CD4-positive, CD25-positive, alpha-beta regulatory T cell (primary cell): Measurements from ENCODE around the gene ASGR1. TPM values are rescaled to one million over a fixed set of nuclear protein-coding genes. Genes with fewer than 3 reads are reported as not detected.
A peak's percentile ranks its signal among the peaks of the same experiment; 100 is the strongest.

Experiments used
- ATAC-seq, 2 donors: fragments of 150-1000 bp; cut with Tn5 transposase; one replicate each; pipeline ENCODE4 v1.10.0; 2021; ENCODE audit warnings: low read depth in 2 of 2, moderate number of reproducible peaks in 2 of 2, moderate library complexity in 1 of 2
- DNase-seq, 3 donors: peaks; one replicate each; pipeline versions ENCODE4 v3.0.0 to v3.0.0-alpha.2; 2012 to 2022; ENCODE audit warnings: mixed read lengths in 1 of 3
- H3K27ac ChIP-seq: one replicate; pipeline ENCODE4 v1.7.0; 2013; ENCODE audit warnings: mild to moderate bottlenecking, low read length; ENCODE audit not compliant: insufficient read depth, poor library complexity, severe bottlenecking
- H3K27me3 ChIP-seq: one replicate; pipeline ENCODE4 v1.7.0; 2013; ENCODE audit warnings: low read length; ENCODE audit not compliant: control insufficient read depth, insufficient read depth
- H3K36me3 ChIP-seq: one replicate; pipeline ENCODE4 v1.7.0; 2013; ENCODE audit warnings: mild to moderate bottlenecking, low read length, moderate library complexity; ENCODE audit not compliant: control insufficient read depth, insufficient read depth
- H3K4me1 ChIP-seq: 2 replicates; pipeline ENCODE4 v1.7.0; 2013; ENCODE audit warnings: mild to moderate bottlenecking, low read length; ENCODE audit not compliant: insufficient read depth, control insufficient read depth, poor library complexity, severe bottlenecking
- H3K4me3 ChIP-seq: one replicate; pipeline ENCODE4 v1.7.0; 2013; ENCODE audit warnings: low read depth, mild to moderate bottlenecking, low read length, moderate library complexity
- H3K9me3 ChIP-seq, 2 experiments: 1 replicate in 1 of 2; 2 replicates in 1 of 2; pipeline ENCODE4 v1.7.0; 2013; ENCODE audit warnings: low read length in 2 of 2, mild to moderate bottlenecking in 1 of 2, moderate library complexity in 1 of 2; ENCODE audit not compliant: control insufficient read depth in 2 of 2
- H3K27ac Mint-ChIP-seq, 3 donors: one replicate each; pipeline ENCODE4 v1.8.0; 2020 to 2022; ENCODE audit warnings: mild to moderate bottlenecking in 3 of 3, mixed read lengths in 3 of 3, moderate library complexity in 2 of 3
- H3K27me3 Mint-ChIP-seq: one replicate; pipeline ENCODE4 v1.8.0; 2022; ENCODE audit warnings: mild to moderate bottlenecking, mixed read lengths
- H3K36me3 Mint-ChIP-seq: one replicate; pipeline ENCODE4 v1.8.0; 2020; ENCODE audit warnings: mixed read lengths
- H3K4me1 Mint-ChIP-seq, 4 donors: one replicate each; pipeline ENCODE4 v1.8.0; 2020 to 2022; ENCODE audit warnings: mixed read lengths in 4 of 4, mild to moderate bottlenecking in 1 of 4
- H3K4me3 Mint-ChIP-seq, 4 donors: one replicate each; pipeline ENCODE4 v1.8.0; 2020 to 2022; ENCODE audit warnings: mild to moderate bottlenecking in 4 of 4, mixed read lengths in 4 of 4, moderate library complexity in 3 of 4
- H3K9me3 Mint-ChIP-seq, 7 donors: one replicate each; pipeline ENCODE4 v1.8.0; 2020 to 2022; ENCODE audit warnings: mixed read lengths in 7 of 7, mild to moderate bottlenecking in 3 of 7, moderate library complexity in 2 of 7
- polyA plus RNA-seq, 4 donors: library from polyadenylated mRNA; unstranded; fragments of 300-500 nt; fragmentation: Illumina TruSeq; gene quantifications; one replicate each; pipeline ENCODE4 v1.2.3, GENCODE V29; 2021
- total RNA-seq: library from RNA; stranded (reverse); gene quantifications from one replicate; pipeline ENCODE4 v1.2.3, GENCODE V29; 2022

Gene ASGR1
- total and polyA plus RNA-seq, 5 donors from 2014 or later = 0.24 TPM; not detected in 4

DNA sequence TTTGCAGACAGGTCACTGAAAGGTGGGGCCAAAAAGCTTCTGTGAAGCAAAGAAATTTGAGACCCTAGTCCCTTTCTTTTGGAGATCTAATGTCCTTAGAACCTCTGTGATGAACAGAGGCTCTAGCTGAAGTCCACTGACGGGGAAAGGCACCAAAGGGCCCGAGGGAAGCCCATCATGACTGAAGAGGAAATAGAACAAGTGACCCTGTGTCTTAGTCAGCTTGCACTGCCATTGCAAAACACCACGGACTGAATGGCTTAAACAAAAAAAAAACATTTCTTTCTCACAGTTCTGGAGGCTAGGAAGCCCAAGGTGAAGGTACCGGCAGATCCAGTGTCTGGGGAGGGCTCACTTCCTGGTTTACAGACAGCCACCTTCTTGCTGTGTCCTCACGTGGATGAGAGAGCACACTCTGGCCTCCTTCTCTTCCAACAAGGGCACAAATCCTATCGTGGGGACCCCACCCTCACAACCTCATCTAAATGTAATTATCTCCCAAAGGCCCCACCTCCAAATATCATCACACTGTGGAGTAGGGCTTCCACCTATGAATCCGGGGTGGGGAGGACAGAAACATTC is 40.3 kb downstream of the ASGR1 start:
- peaks cover 0 to 5% (median 3%) of the 10 kb centered on the region in 4 donors for H3K4me1 Mint-ChIP-seq
- ATAC-seq = no peak
- no peak overlapping the region for H3K4me3 ChIP-seq

DNA sequence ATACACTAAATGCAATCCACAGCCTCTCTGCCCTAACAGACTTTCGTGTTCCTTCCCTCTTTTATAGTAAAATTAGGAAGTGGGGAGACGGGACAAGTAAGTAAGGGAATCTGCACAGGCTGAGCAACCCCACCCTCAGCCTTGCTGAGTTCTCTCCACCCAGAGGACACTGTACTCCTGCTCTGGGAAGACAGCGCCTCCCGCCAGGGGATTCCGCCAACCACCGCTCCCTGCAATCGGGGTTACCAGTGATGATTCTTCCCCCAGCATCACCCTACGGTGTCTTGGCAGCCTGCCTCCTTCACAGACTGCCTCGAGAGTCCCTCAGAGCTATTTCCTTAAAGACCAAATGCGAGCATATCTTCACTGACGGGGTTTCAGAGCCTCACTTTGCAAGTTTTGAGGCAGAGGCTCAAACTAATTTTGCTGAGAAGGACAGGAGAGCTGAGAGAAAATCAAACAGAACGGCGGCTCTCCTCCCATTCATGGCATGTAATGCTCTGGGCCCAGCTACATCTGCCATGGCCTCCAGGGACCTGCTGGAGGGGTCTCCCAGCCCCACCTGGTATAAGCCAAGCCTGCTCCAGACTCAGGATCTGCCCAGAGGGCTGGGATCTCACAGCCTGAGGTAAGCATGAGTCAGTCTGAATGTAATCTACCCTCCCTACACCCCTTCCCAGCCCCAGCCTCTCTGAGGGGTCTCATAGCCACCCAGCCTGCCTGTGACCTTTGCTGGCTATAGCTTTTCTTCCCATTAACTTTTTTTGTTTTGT is 41.8 kb downstream of the ASGR1 start:
- DNase-seq = no peak
- Mint-ChIP-seq H3K27ac (no peak overlapping the region), H3K36me3 (no peaks in the 10 kb centered on the region), H3K4me1 (peaks cover 5 to 15% (median 9%) of the 10 kb centered on the region in 4 donors), H3K9me3 (no peaks in the 10 kb centered on the region), H3K27me3 (peaks cover 21% of the 10 kb centered on the region), H3K4me3 (no peak overlapping the region)
- Histone ChIP-seq H3K9me3 (no peaks in the 10 kb centered on the region), H3K27me3 (peaks cover 2% of the 10 kb centered on the region), H3K4me1 (peaks cover 9% of the 10 kb centered on the region), H3K36me3 (no peaks in the 10 kb centered on the region), H3K4me3 (no peak overlapping the region), H3K27ac (no peak overlapping the region)
- ATAC-seq = no peak

More for the DNA sequence above, 40.3 kb downstream of the ASGR1 start:
- Mint-ChIP-seq H3K36me3 (no peaks in the 10 kb centered on the region), H3K4me3 (no peak overlapping the region), H3K27ac (no peak overlapping the region), H3K27me3 (peaks cover 21% of the 10 kb centered on the region), H3K9me3 (no peaks in the 10 kb centered on the region)
- H3K36me3 ChIP-seq = no peaks in the 10 kb centered on the region
- H3K27me3 ChIP-seq = peaks cover 2% of the 10 kb centered on the region
- H3K4me1 ChIP-seq = no peaks in the 10 kb centered on the region
- no peaks in the 10 kb centered on the region for H3K9me3 ChIP-seq
- H3K27ac ChIP-seq = no peak overlapping the region
- DNase-seq = no peak

DNA sequence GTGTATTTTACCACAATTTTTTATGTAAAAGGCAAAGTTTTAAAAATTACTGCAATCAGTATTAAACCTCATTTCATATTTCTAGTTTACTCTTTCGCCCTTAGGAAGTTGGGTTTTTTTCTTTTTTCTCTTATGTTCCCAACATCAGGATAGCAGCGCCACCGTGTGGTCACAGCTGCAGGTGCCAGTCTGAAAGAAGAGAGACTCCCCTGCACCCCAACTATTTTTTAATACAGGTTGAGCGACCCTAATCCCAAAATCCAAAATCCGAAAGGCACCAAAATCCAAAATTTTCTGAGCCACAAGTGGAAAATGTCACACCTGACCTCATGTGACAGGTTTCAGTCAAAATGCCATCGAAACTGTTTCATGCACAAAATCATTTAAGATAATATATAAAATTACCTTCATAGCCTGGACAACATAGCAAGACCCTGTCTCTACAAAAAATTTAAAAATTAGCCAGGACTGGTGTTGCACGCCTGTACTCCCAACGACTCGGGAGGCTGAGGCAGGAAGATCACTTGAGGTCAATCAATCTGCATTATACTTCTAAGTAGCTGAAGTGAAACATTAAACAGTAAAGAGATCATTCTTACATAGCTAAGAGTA is 42.8 kb downstream of the ASGR1 start:
- Mint-ChIP-seq H3K27me3 (peaks cover 16% of the 10 kb centered on the region), H3K4me3 (no peak overlapping the region), H3K27ac (no peak overlapping the region), H3K4me1 (peaks cover 5 to 22% (median 9%) of the 10 kb centered on the region in 4 donors), H3K36me3 (no peaks in the 10 kb centered on the region), H3K9me3 (no peaks in the 10 kb centered on the region)
- ATAC-seq (no peak), DNase-seq (peak; percentile 63 to 81 (median 68))
- peaks cover 9% of the 10 kb centered on the region for H3K4me1 ChIP-seq
- H3K27me3 ChIP-seq = peaks cover 2% of the 10 kb centered on the region
- no peak overlapping the region for H3K27ac ChIP-seq
- H3K9me3 ChIP-seq = no peaks in the 10 kb centered on the region
- H3K36me3 ChIP-seq = no peaks in the 10 kb centered on the region
- no peak overlapping the region for H3K4me3 ChIP-seq

DNA sequence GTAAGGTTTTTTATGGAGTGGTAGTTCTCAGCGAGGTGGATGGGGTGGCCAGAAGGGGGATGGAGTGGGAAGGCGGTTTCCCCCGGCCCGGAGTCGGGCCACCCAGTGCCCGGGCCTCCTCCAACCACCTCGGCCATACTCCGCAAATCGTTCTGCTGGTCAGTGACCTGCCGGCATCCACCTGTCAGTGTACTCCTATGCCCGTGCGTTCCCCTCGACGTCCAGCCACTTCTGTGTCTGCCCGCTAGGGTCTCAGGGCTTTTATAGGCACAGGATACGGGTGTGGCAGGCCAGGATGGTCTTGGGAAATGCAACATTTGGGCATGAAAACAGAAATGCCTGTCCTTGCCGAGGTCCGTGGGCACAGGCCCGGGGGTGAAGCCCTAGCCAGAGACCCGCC is 45.3 kb downstream of the ASGR1 start:
- no peaks in the 10 kb centered on the region for H3K36me3 Mint-ChIP-seq
- ATAC-seq = no peak
- no peaks in the 10 kb centered on the region for H3K36me3 ChIP-seq
- H3K27me3 ChIP-seq = peaks cover 2% of the 10 kb centered on the region
- H3K9me3 ChIP-seq = no peaks in the 10 kb centered on the region
- no peak overlapping the region for H3K4me3 ChIP-seq
- H3K27me3 Mint-ChIP-seq = peaks cover 6% of the 10 kb centered on the region
- no peaks in the 10 kb centered on the region for H3K9me3 Mint-ChIP-seq
- peaks cover 5 to 23% (median 9%) of the 10 kb centered on the region in 4 donors for H3K4me1 Mint-ChIP-seq
- no peak overlapping the region for H3K27ac ChIP-seq
- no peak for DNase-seq
- peaks cover 9% of the 10 kb centered on the region for H3K4me1 ChIP-seq
- peak overlapping the region in 2 of 3 donors; percentile 36 to 67 for H3K27ac Mint-ChIP-seq
- H3K4me3 Mint-ChIP-seq = peak overlapping the region in 1 of 4 donors; percentile 8

DNA sequence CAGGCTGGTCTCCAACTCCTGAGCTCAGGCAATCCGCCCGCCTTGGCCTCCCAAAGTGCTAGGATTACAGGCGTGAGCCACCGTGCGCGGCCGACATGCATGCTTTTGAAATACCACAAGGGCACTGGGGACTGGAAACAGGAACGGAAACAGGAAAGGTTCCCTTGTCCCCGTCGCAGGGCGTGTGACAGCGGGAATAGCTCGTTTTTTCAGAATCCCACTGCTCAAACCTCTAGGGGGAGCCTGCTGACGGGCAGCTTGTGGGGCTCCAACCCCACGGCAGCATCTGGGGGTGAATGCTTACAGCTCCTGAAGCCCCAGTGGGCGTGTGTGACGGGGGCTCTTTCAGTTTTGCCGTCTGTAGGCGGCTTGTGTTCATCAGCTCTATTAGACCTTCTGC is 45.7 kb downstream of the ASGR1 start:
- no peak for ATAC-seq
- peaks cover 2% of the 10 kb centered on the region for H3K27me3 ChIP-seq
- Mint-ChIP-seq H3K27ac (peak overlapping the region; percentile 62 to 93 (median 67)), H3K27me3 (peaks cover 6% of the 10 kb centered on the region), H3K4me3 (peak overlapping the region in 3 of 4 donors; percentile 63 to 75 (median 68)), H3K36me3 (no peaks in the 10 kb centered on the region), H3K9me3 (no peaks in the 10 kb centered on the region), H3K4me1 (peaks cover 5 to 23% (median 9%) of the 10 kb centered on the region in 4 donors)
- H3K4me1 ChIP-seq = peaks cover 9% of the 10 kb centered on the region
- no peaks in the 10 kb centered on the region for H3K36me3 ChIP-seq
- no peak overlapping the region for H3K27ac ChIP-seq
- peak overlapping the region; percentile 26 for H3K4me3 ChIP-seq
- DNase-seq = peak; percentile 4 to 16 (median 8)
- H3K9me3 ChIP-seq = no peaks in the 10 kb centered on the region

DNA sequence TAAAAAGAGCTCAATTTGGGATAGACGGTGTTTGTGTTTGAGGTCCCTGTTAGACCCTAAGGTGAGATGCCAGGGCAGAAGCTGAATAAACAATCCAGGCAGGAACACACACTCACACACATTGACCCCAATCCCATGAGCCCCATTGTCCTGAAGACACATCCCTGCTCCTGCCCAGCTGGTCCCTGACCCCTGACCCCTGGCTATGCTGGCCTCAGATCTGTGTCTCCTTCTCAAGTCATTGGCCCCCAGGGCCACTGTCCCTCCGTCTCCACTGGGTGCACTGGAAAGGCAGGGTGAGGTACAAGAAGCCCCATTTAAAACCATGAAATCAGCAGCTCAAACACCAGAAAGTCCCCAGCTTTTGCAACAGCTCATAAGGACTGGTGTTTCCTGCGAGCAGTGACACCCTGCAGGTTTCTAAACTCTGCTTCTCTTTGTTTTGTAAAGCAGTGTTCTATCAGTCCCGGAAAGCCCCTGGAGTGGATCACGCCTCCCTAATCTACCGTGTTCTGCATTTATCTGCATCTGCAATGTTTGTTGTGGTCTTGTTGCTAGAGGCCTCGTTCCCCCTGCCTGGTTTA is 46.6 kb downstream of the ASGR1 start:
- Mint-ChIP-seq H3K36me3 (no peaks in the 10 kb centered on the region), H3K4me3 (peak overlapping the region in 2 of 4 donors; percentile 18 to 67), H3K9me3 (no peaks in the 10 kb centered on the region), H3K27me3 (peaks cover 6% of the 10 kb centered on the region), H3K4me1 (peaks cover 5 to 23% (median 9%) of the 10 kb centered on the region in 4 donors), H3K27ac (peak overlapping the region; percentile 52 to 93 (median 81))
- H3K27ac ChIP-seq = peak overlapping the region; percentile 61
- no peaks in the 10 kb centered on the region for H3K36me3 ChIP-seq
- peak; percentile 37 to 66 (median 59) for DNase-seq
- H3K9me3 ChIP-seq = no peaks in the 10 kb centered on the region
- peaks cover 9% of the 10 kb centered on the region for H3K4me1 ChIP-seq
- peak overlapping the region; percentile 41 for H3K4me3 ChIP-seq
- ATAC-seq = peak; percentile 72 to 80
- peaks cover 2% of the 10 kb centered on the region for H3K27me3 ChIP-seq

DNA sequence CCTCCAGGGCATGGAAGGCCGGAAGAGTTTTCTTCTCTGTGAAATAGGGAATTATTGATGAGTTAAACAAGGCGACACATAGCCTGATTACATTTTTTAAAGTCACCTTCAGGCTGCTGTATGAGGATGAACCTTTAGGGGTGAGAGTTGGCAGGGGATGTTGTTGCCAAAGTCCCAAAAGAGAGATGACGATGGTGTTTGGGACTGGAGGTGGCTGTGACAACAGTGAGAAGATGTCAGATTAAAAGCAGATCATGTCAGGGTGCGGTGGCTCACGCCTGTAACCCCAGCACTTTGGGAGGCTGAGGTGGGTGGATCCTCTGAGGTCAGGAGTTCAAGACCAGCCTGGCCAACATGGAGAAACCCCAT is 47.8 kb downstream of the ASGR1 start:
- DNase-seq = no peak
- no peak overlapping the region for H3K4me3 ChIP-seq

More for the DNA sequence above, 47.8 kb downstream of the ASGR1 start:
- no peaks in the 10 kb centered on the region for H3K27me3 ChIP-seq
- no peaks in the 10 kb centered on the region for H3K9me3 ChIP-seq
- peaks cover 4 to 23% (median 9%) of the 10 kb centered on the region in 4 donors for H3K4me1 Mint-ChIP-seq
- H3K9me3 Mint-ChIP-seq = no peaks in the 10 kb centered on the region
- no peaks in the 10 kb centered on the region for H3K36me3 Mint-ChIP-seq
- peaks cover 5% of the 10 kb centered on the region for H3K27me3 Mint-ChIP-seq
- H3K27ac Mint-ChIP-seq = peak overlapping the region in 1 of 3 donors; percentile 82
- H3K4me3 Mint-ChIP-seq = no peak overlapping the region
- no peaks in the 10 kb centered on the region for H3K36me3 ChIP-seq
- ATAC-seq = no peak
- no peak overlapping the region for H3K27ac ChIP-seq
- peaks cover 9% of the 10 kb centered on the region for H3K4me1 ChIP-seq
